Lower leg skin (tissue), 4 donors: ENCODE results near the gene SELP. TPM values are rescaled to one million over a fixed set of nuclear protein-coding genes. Genes with fewer than 3 reads are reported as not detected.

Experiments
- DNase-seq, 2 donors: peaks; one replicate each; pipeline ENCODE4 v3.0.0-alpha.2; 2019; ENCODE audit warnings: low spot score in 2 of 2
- H3K4me3 ChIP-seq: fragments of 200-600 bp; sonication (generic); 2 replicates; pipeline ENCODE4 v1.5.1; 2017; ENCODE audit warnings: mild to moderate bottlenecking, low read depth; ENCODE audit not compliant: poor library complexity, severe bottlenecking
- CTCF ChIP-seq, 3 donors: fragments of 450-650 bp; IDR thresholded peaks; one replicate each; pipeline ENCODE4 v1.5.1; 2016; ENCODE audit warnings: antibody characterized with exemption in 3 of 3, mild to moderate bottlenecking in 3 of 3, moderate library complexity in 2 of 3
- POLR2A ChIP-seq, 2 donors: fragments of 450-650 bp; IDR thresholded peaks; one replicate each; pipeline ENCODE4 v1.6.1; 2016 to 2017; ENCODE audit warnings: antibody characterized with exemption in 2 of 2, mild to moderate bottlenecking in 1 of 2, moderate library complexity in 1 of 2
- WGBS, 2 donors: methylation state at CpG; one replicate each; pipeline ENCODE4 v1.1.5; 2018; 5-methylcytosine and 5-hydroxymethylcytosine counted together
- intact Hi-C: fragments of 100-400 bp; cut with DNase I; formaldehyde crosslinking; loops from one replicate; pipeline ENCODE4 v1.15.0; 2023; ENCODE audit warnings: low total_unique reads
- total RNA-seq, 4 donors: library from RNA; depleted of rRNA; stranded (reverse); fragments of >200 nt; gene quantifications; one replicate each; pipeline ENCODE4 v1.1.0, GENCODE V29; 2016

Gene SELP
- total RNA-seq, 4 donors from 2014 or later = 0.30 to 8.5 (median 0.54) TPM

- WGBS, 2 donors = 43 to 48% methylated on average over 3 of the region's 3 CpGs
- intact Hi-C loops = no loop called here
- no peak for DNase-seq
- no peak overlapping the region for H3K4me3 ChIP-seq
- no peak for TF ChIP-seq POLR2A (IDR thresholded peaks at IDR 0.05)
- no peak for TF ChIP-seq CTCF (IDR thresholded peaks at IDR 0.05)
Observed at GRCh38 chr1:169644297-169644696, 14.4 kb upstream of the SELP start.

GRCh38 chr1:169634877-169635276 is 5.0 kb upstream of the SELP start:
- intact Hi-C loops = no loop called here
- TF ChIP-seq CTCF (IDR thresholded peaks at IDR 0.05) = no peak
- no peak for TF ChIP-seq POLR2A (IDR thresholded peaks at IDR 0.05)
- DNase-seq = no peak
- no peak overlapping the region for H3K4me3 ChIP-seq
- 69 to 79% methylated on average over 1 of the region's 1 CpG for WGBS, 2 donors

- 88 to 90% methylated on average over 1 of the region's 1 CpG for WGBS, 2 donors
- no peak overlapping the region for H3K4me3 ChIP-seq
- TF ChIP-seq CTCF (IDR thresholded peaks at IDR 0.05) (no peak), POLR2A (IDR thresholded peaks at IDR 0.05) (no peak)
- no peak for DNase-seq
- intact Hi-C loops = no loop called here
Observed at GRCh38 chr1:169634145-169634544, 4.2 kb upstream of the SELP start.

- no peak for DNase-seq
- 72 to 79% methylated on average over 3 of the region's 3 CpGs for WGBS, 2 donors
- intact Hi-C loops = no loop called here
- TF ChIP-seq CTCF (IDR thresholded peaks at IDR 0.05) = no peak
- no peak for TF ChIP-seq POLR2A (IDR thresholded peaks at IDR 0.05)
- no peak overlapping the region for H3K4me3 ChIP-seq
Observed at GRCh38 chr1:169631249-169631648, 1.3 kb upstream of the SELP start.

- no peak overlapping the region for H3K4me3 ChIP-seq
- no peak for DNase-seq
- intact Hi-C loops = no loop called here
- WGBS, 2 donors = 61 to 83% methylated on average over 2 of the region's 2 CpGs
- no peak for TF ChIP-seq CTCF (IDR thresholded peaks at IDR 0.05)
- TF ChIP-seq POLR2A (IDR thresholded peaks at IDR 0.05) = no peak
Observed at GRCh38 chr1:169624912-169625311, 5.0 kb downstream of the SELP start.

GRCh38 chr1:169624122-169624521 is 5.8 kb downstream of the SELP start:
- H3K4me3 ChIP-seq = no peak overlapping the region
- TF ChIP-seq CTCF (IDR thresholded peaks at IDR 0.05) (no peak), POLR2A (IDR thresholded peaks at IDR 0.05) (no peak)
- intact Hi-C loops = no loop called here
- DNase-seq = no peak
